GM21367 (cell line): ENCODE results near the gene ARHGEF3.
A peak's percentile ranks its signal among the peaks of the same experiment; 100 is the strongest.
"Not testable (repeated sequence)": the region's sequence is repeated elsewhere in the genome, so short reads cannot be mapped to it uniquely, and the experiment has no call there.

Experiments
- ATAC-seq: cut with Tn5 transposase; IDR thresholded peaks from one replicate; pipeline ENCODE4 v1.9.1; 2021; ENCODE audit not compliant: unreplicated experiment

The ARHGEF3 gene

GRCh38 chr3:56747150-56747549 is 54.6 kb downstream of the ARHGEF3 start:
- no peak for ATAC-seq

GRCh38 chr3:56744016-56744415 is 57.7 kb downstream of the ARHGEF3 start:
- ATAC-seq, result no peak

- no peak for ATAC-seq
These were observed 58.9 kb downstream of the ARHGEF3 start for GRCh38 chr3:56742887-56743286.

GRCh38 chr3:56739036-56739435 is 62.7 kb downstream of the ARHGEF3 start:
- no peak for ATAC-seq

- no peak for ATAC-seq
These were observed 64.7 kb downstream of the ARHGEF3 start for GRCh38 chr3:56737006-56737405.

- no peak for ATAC-seq
These were observed 69.6 kb downstream of the ARHGEF3 start for GRCh38 chr3:56732109-56732508.

- ATAC-seq, result peak; percentile 92
These were observed 76.6 kb downstream of the ARHGEF3 start for GRCh38 chr3:56725175-56725574.

- ATAC-seq, result no peak
These were observed 77.1 kb downstream of the ARHGEF3 start for GRCh38 chr3:56724676-56725075.

- no peak for ATAC-seq
These were observed 80.9 kb downstream of the ARHGEF3 start for GRCh38 chr3:56720849-56721248.

GRCh38 chr3:56718809-56719208 is 82.9 kb downstream of the ARHGEF3 start:
- not testable (repeated sequence) for ATAC-seq

- ATAC-seq, result no peak
These were observed 90.4 kb downstream of the ARHGEF3 start for GRCh38 chr3:56711344-56711743.

GRCh38 chr3:56707412-56707811 is 94.3 kb downstream of the ARHGEF3 start:
- not testable (repeated sequence) for ATAC-seq

GRCh38 chr3:56706629-56707028 is 95.1 kb downstream of the ARHGEF3 start:
- ATAC-seq, result no peak

- ATAC-seq, result no peak
These were observed 97.0 kb downstream of the ARHGEF3 start for GRCh38 chr3:56704706-56705105.

- no peak for ATAC-seq
These were observed 99.0 kb downstream of the ARHGEF3 start for GRCh38 chr3:56702490-56703315.

- ATAC-seq, result no peak
These were observed 101.6 kb downstream of the ARHGEF3 start for GRCh38 chr3:56700151-56700550.

GRCh38 chr3:56694867-56695683 is 106.7 kb downstream of the ARHGEF3 start:
- no peak for ATAC-seq

GRCh38 chr3:56693750-56694149 is 108.0 kb downstream of the ARHGEF3 start:
- no peak for ATAC-seq

- ATAC-seq, result peak; percentile 63
These were observed 109.0 kb downstream of the ARHGEF3 start for GRCh38 chr3:56692520-56693433.

- not testable (repeated sequence) for ATAC-seq
These were observed 109.8 kb downstream of the ARHGEF3 start for GRCh38 chr3:56692001-56692365.
